GM12878 (cell line): ENCODE data around the gene CADM2. TPM values are rescaled to one million over a fixed set of nuclear protein-coding genes. Genes with fewer than 3 reads are reported as not detected.

ENCODE experiments used
- ATAC-seq: fragments of 200-7000 bp; cut with Tn5 transposase; 3 replicates; pipeline ENCODE4 v1.9.1; 2020; ENCODE audit warnings: mild to moderate bottlenecking, moderate library complexity
- BruUV-seq: library from RNA; stranded (reverse); fragments of 400-500 nt; replicated peaks from 2 replicates; lab custom pipeline; 2021; lab: Mats Ljungman, UMichigan
- CTCF ChIA-PET: fragments of 300-600 bp; sonication (Branson Sonifier 250); formaldehyde crosslinking; extraction: SDS; loops from one replicate; lab custom pipeline; 2021; ENCODE audit warnings: inconsistent platforms; lab: Yijun Ruan, JAX
- POLR2A ChIA-PET: fragments of 350-600 bp; formaldehyde crosslinking; extraction: SDS; loops from one replicate; lab custom pipeline; 2021; ENCODE audit warnings: inconsistent platforms; lab: Charles Lee
- RAD21 ChIA-PET: fragments of 300-600 bp; sonication (Branson Sonifier 250); formaldehyde crosslinking; loops from one replicate; lab custom pipeline; 2023; ENCODE audit warnings: antibody characterized with exemption; ENCODE audit not compliant: unreplicated experiment; lab: Charles Lee
- SMC1A ChIA-PET: fragments of 300-600 bp; sonication (Branson Sonifier 250); formaldehyde crosslinking; loops from one replicate; lab custom pipeline; 2023; ENCODE audit not compliant: unreplicated experiment, uncharacterized antibody; lab: Charles Lee
- DNase-seq: peaks from one replicate; pipeline ENCODE4 v3.0.0-alpha.2; 2011; ENCODE audit warnings: low read depth, low spot score
- FAIRE-seq: peaks from 3 replicates; lab custom pipeline; 2011; peaks lifted over from hg19 to GRCh38; lab: Jason Lieb, UNC
- H2AFZ ChIP-seq: 2 replicates; pipeline ENCODE4 v1.6.0; 2011; ENCODE audit warnings: low read depth, low read length, control low read depth; ENCODE audit not compliant: control insufficient read depth
- H3K27ac ChIP-seq: 2 replicates; pipeline ENCODE4 v1.5.1; 2011; ENCODE audit warnings: control low read depth; ENCODE audit not compliant: control insufficient read depth, insufficient read depth
- H3K27me3 ChIP-seq, 2 experiments: replicated peaks in 1 of 2; 2 replicates each; pipeline versions ENCODE4 v1.6.0 to v1.6.1; 2011; ENCODE audit warnings: low read length in 1 of 2; ENCODE audit not compliant: control insufficient read depth in 2 of 2, insufficient read depth in 2 of 2
- H3K36me3 ChIP-seq, 2 experiments: 2 replicates each; pipeline ENCODE4 v1.5.1; 2011; ENCODE audit warnings: low read length in 1 of 2; ENCODE audit not compliant: control insufficient read depth in 2 of 2, insufficient read depth in 2 of 2
- H3K4me1 ChIP-seq: 2 replicates; pipeline ENCODE4 v1.6.1; 2011; ENCODE audit warnings: mild to moderate bottlenecking, low read length, moderate library complexity, mixed read lengths; ENCODE audit not compliant: control insufficient read depth, insufficient read depth
- H3K4me2 ChIP-seq: 2 replicates; pipeline ENCODE4 v1.6.0; 2011; ENCODE audit warnings: control low read depth; ENCODE audit not compliant: control insufficient read depth, insufficient read depth
- H3K4me3 ChIP-seq: fragments of 200-600 bp; sonication (generic); 2 replicates; pipeline ENCODE4 v1.5.1; 2016
- H3K79me2 ChIP-seq: 2 replicates; pipeline ENCODE4 v1.6.0; 2011; ENCODE audit warnings: low read length; ENCODE audit not compliant: control insufficient read depth, insufficient read depth
- H3K9ac ChIP-seq: 2 replicates; pipeline ENCODE4 v1.8.0; 2011; ENCODE audit warnings: low read length, control low read depth, mixed read lengths; ENCODE audit not compliant: control insufficient read depth, insufficient read depth
- H3K9me3 ChIP-seq: replicated peaks from 3 replicates; pipeline ENCODE4 v1.5.1; 2011; ENCODE audit warnings: mild to moderate bottlenecking, low read length; ENCODE audit not compliant: control insufficient read depth, insufficient read depth
- H4K20me1 ChIP-seq: 2 replicates; pipeline ENCODE4 v1.6.0; 2011; ENCODE audit not compliant: control insufficient read depth, insufficient read depth
- BACH1 ChIP-seq: fragments of 450-650 bp; IDR thresholded peaks from 2 replicates; pipeline ENCODE4 v1.6.1; 2017; ENCODE audit warnings: mild to moderate bottlenecking, borderline replicate concordance
- CBX3 ChIP-seq: fragments of 200-600 bp; sonication (generic); IDR thresholded peaks from 2 replicates; pipeline ENCODE4 v1.6.1; 2016; ENCODE audit warnings: low read depth, borderline replicate concordance
- CREB1 ChIP-seq: IDR thresholded peaks from 2 replicates; pipeline ENCODE4 v1.6.1; 2012; ENCODE audit warnings: low read depth, mild to moderate bottlenecking, inconsistent platforms
- E4F1 ChIP-seq: fragments of 450-650 bp; IDR thresholded peaks from 2 replicates; pipeline ENCODE4 v1.6.1; 2018; ENCODE audit warnings: borderline replicate concordance, mild to moderate bottlenecking; ENCODE audit not compliant: partially characterized antibody
- IKZF2 ChIP-seq, 2 experiments: fragments of 450-650 bp; IDR thresholded peaks; 2 replicates each; pipeline ENCODE4 v1.6.1; 2017; ENCODE audit warnings: mild to moderate bottlenecking in 2 of 2, moderate library complexity in 2 of 2
- NFYB ChIP-seq: IDR thresholded peaks from 2 replicates; pipeline ENCODE4 v1.6.1; 2011; ENCODE audit warnings: low read depth, mild to moderate bottlenecking, low read length, improper control_type of control experiment, moderate library complexity; ENCODE audit not compliant: insufficient read depth
- NR2F1 ChIP-seq: fragments of 450-650 bp; conservative IDR thresholded peaks from 2 replicates; pipeline ENCODE4 v1.6.1; 2017; ENCODE audit warnings: mild to moderate bottlenecking
- RCOR1 ChIP-seq: conservative IDR thresholded peaks from 2 replicates; pipeline ENCODE4 v1.6.1; 2012; ENCODE audit warnings: low read depth, low read length, improper control_type of control experiment
- TBL1XR1 ChIP-seq: IDR thresholded peaks from 2 replicates; pipeline ENCODE4 v1.6.1; 2012; ENCODE audit warnings: low read depth, low read length, improper control_type of control experiment
- ZBTB11 ChIP-seq: fragments of 450-650 bp; formaldehyde crosslinking; IDR thresholded peaks from 2 replicates; pipeline ENCODE4 v1.5.0; 2022; ENCODE audit warnings: mild to moderate bottlenecking, missing genetic modification characterization
- WGBS: methylation state at CpG from one replicate; pipeline ENCODE4 v1.1.6; 2016; ENCODE audit warnings: low lambda C conversion rate; ENCODE audit not compliant: insufficient replicate concordance, insufficient coverage; ENCODE audit errors: missing lambda C conversion rate; 5-methylcytosine and 5-hydroxymethylcytosine counted together
- in situ Hi-C: fragments of 300-500 bp; cut with MboI; formaldehyde crosslinking; loops from 9 replicates; pipeline ENCODE4 v1.14.3; 2018; ENCODE audit warnings: mixed read lengths
- intact Hi-C: fragments of 100-400 bp; cut with micrococcal nuclease; formaldehyde crosslinking; loops from one replicate; pipeline ENCODE4 v1.14.2; 2022; ENCODE audit not compliant: unreplicated experiment
- polyA plus RNA-seq, 11 experiments: library from polyadenylated mRNA; depleted of rRNA in 4 of 11; unstranded in 6 of 11; stranded (reverse) in 5 of 11; fragments of >200 nt; fragmentation: Nextera tagmentation in 4 of 11; fragmentation: Illumina TruSeq in 1 of 11; extraction: Ambion mirVana in 4 of 11; extraction: Trizol in 1 of 11; gene quantifications; 1 replicate in 1 of 11; 2 replicates in 10 of 11; pipeline versions ENCODE4 v1.2.1 to v1.2.3, GENCODE V29; 2011 to 2016; ENCODE audit warnings: inconsistent platforms in 2 of 11, missing spikeins in 2 of 11, low read depth in 1 of 11
- total RNA-seq, 4 experiments: library from RNA; depleted of rRNA in 3 of 4; stranded (reverse); fragments of >200 nt in 3 of 4; fragmentation: Illumina TruSeq in 1 of 4; extraction: Trizol in 1 of 4; gene quantifications; 2 replicates each; pipeline versions ENCODE4 v1.2.1 to v1.2.3, GENCODE V29; 2013 to 2021
- TF ChIP-seq, protein P1 (sequence below): IDR thresholded peaks from 2 replicates; pipeline ENCODE4 v1.6.1; 2012; ENCODE audit warnings: improper control_type of control experiment, low read depth, low read length; ENCODE audit not compliant: insufficient replicate concordance
- TF ChIP-seq, protein P2 (sequence below): IDR thresholded peaks from 2 replicates; pipeline ENCODE4 v1.6.1; 2011; ENCODE audit warnings: low read depth, mild to moderate bottlenecking, low read length, moderate library complexity, borderline replicate concordance; ENCODE audit errors: extremely low read depth

Gene CADM2
- total and polyA plus RNA-seq, 10 of the 15 experiments (the other 5 are each of a cell fraction or from before 2014, with no cell fraction given): 0.13 TPM; not detected in 9

DNA sequence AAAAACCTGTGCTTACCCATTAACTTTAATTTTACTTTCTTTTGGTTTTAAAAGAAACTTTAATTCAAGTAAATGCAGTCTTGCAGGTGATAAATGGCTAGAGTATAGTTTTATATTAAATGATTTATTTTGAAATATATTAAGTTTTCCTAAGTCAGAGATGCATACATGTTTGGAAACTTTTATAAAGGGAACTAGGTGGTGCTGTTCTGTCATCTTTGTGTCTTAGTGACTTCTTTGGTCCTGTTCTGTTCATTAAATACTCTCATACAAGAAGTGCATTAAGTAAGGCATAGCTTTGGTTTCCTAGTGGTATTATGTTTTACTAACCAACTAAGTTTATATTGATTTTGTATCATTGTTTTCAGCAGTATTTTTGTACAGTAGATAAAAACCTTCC is 15.6 kb downstream of the CADM2 start (continued):
- TF ChIP-seq, protein P1, sequence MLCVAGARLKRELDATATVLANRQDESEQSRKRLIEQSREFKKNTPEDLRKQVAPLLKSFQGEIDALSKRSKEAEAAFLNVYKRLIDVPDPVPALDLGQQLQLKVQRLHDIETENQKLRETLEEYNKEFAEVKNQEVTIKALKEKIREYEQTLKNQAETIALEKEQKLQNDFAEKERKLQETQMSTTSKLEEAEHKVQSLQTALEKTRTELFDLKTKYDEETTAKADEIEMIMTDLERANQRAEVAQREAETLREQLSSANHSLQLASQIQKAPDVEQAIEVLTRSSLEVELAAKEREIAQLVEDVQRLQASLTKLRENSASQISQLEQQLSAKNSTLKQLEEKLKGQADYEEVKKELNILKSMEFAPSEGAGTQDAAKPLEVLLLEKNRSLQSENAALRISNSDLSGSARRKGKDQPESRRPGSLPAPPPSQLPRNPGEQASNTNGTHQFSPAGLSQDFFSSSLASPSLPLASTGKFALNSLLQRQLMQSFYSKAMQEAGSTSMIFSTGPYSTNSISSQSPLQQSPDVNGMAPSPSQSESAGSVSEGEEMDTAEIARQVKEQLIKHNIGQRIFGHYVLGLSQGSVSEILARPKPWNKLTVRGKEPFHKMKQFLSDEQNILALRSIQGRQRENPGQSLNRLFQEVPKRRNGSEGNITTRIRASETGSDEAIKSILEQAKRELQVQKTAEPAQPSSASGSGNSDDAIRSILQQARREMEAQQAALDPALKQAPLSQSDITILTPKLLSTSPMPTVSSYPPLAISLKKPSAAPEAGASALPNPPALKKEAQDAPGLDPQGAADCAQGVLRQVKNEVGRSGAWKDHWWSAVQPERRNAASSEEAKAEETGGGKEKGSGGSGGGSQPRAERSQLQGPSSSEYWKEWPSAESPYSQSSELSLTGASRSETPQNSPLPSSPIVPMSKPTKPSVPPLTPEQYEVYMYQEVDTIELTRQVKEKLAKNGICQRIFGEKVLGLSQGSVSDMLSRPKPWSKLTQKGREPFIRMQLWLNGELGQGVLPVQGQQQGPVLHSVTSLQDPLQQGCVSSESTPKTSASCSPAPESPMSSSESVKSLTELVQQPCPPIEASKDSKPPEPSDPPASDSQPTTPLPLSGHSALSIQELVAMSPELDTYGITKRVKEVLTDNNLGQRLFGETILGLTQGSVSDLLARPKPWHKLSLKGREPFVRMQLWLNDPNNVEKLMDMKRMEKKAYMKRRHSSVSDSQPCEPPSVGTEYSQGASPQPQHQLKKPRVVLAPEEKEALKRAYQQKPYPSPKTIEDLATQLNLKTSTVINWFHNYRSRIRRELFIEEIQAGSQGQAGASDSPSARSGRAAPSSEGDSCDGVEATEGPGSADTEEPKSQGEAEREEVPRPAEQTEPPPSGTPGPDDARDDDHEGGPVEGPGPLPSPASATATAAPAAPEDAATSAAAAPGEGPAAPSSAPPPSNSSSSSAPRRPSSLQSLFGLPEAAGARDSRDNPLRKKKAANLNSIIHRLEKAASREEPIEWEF: no peak
- TF ChIP-seq CREB1 (no peak), IKZF2 (IDR thresholded peaks at IDR 0.05) (no peak), TBL1XR1 (no peak)
- TF ChIP-seq, protein P2, sequence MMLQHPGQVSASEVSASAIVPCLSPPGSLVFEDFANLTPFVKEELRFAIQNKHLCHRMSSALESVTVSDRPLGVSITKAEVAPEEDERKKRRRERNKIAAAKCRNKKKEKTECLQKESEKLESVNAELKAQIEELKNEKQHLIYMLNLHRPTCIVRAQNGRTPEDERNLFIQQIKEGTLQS: no peak

GRCh38 chr3:84977021-84977420 is 18.2 kb downstream of the CADM2 start:
- 0% methylated on average over 1 of the region's 1 CpG for WGBS
- no peaks in the 10 kb centered on the region for H4K20me1 ChIP-seq
- no peaks in the 10 kb centered on the region for H3K4me1 ChIP-seq
- DNase-seq (no peak), FAIRE-seq (no peak), ATAC-seq (no peak)
- H3K27me3 ChIP-seq: no peaks in the 10 kb centered on the region
- in situ Hi-C loops: no loop called here
- H3K79me2 ChIP-seq: no peaks in the 10 kb centered on the region
- no peak overlapping the region for H2AFZ ChIP-seq
- no peak for TF ChIP-seq NR2F1
- TF ChIP-seq ZBTB11 (CRISPR knock-in tag): no peak
- TF ChIP-seq RCOR1: no peak
- no peak for TF ChIP-seq E4F1
- no peak for TF ChIP-seq BACH1
- TF ChIP-seq NFYB: no peak
- TF ChIP-seq CBX3: no peak
- POLR2A ChIA-PET: no interaction called here
- H3K9me3 ChIP-seq: no peaks in the 10 kb centered on the region
- CTCF ChIA-PET: no interaction called here
- SMC1A ChIA-PET: no interaction called here
- RAD21 ChIA-PET: no interaction called here
- H3K36me3 ChIP-seq: no peaks in the 10 kb centered on the region
- H3K9ac ChIP-seq: no peak overlapping the region
- H3K4me3 ChIP-seq: no peak overlapping the region
- no TSS peak for BruUV-seq
- intact Hi-C loops: loop anchor here (10.0 kb wide), 1 partner anchor 378 kb away; no protein-coding TSS in a partner anchor
- no peak overlapping the region for H3K27ac ChIP-seq
- no peak overlapping the region for H3K4me2 ChIP-seq
